GM18951 (cell line): ENCODE results near the gene CNKSR3.

Experiments
- POLR2A ChIP-seq: IDR thresholded peaks from 4 replicates; pipeline ENCODE4 v1.6.1; 2011; ENCODE audit warnings: mild to moderate bottlenecking; ENCODE audit not compliant: insufficient read length, insufficient read depth; ENCODE audit errors: extremely low read depth
- in situ Hi-C: fragments of 300-500 bp; cut with MboI; formaldehyde crosslinking; loops from one replicate; pipeline ENCODE4 v1.12.0; 2022; ENCODE audit warnings: low sequenced_read_pairs, mixed read lengths, inconsistent platforms; ENCODE audit not compliant: unreplicated experiment

Gene CNKSR3

DNA sequence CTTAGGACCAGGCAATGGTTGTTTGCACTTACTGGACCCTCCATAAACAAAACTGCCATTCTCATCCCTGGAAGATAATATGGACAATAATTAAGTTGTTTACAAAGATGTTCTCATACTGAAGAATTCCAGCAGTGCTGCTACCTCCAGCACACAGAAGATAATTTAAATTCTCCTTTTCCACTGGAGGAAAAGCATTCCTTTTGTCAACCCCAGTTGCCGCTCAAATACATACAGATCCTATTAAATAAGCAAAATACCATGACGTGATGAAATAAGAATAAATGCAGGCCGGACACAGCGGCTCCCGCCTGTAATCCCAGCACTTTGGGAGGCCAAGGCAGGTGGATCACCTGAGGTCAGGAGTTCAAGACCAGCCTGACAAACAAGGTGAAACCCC, 99.4 kb downstream of the CNKSR3 start:
- TF ChIP-seq POLR2A: no peak
- in situ Hi-C loops: no loop called here

DNA sequence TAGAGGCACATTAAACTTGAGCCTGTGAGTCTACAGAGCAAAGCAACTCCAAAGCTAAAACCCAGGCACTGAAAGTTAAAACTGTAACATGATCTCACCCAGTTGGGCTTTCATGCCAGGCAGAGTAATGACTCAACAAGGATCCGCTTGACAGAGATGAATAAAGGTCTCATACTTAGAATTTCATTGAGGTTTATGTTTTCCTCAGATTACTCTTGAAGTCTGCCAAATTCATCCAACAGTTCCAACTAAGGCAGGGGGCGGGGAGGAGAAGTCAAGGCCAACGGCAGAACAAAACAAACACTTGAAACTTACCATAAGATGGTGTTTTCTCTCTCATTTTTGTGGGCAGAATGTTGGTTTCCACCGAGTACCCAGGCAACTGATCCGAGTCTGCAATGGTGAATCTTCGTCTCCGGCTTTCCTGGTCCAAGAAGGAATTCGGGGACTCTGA, 99.8 kb downstream of the CNKSR3 start:
- in situ Hi-C loops: no loop called here
- TF ChIP-seq POLR2A: no peak

DNA sequence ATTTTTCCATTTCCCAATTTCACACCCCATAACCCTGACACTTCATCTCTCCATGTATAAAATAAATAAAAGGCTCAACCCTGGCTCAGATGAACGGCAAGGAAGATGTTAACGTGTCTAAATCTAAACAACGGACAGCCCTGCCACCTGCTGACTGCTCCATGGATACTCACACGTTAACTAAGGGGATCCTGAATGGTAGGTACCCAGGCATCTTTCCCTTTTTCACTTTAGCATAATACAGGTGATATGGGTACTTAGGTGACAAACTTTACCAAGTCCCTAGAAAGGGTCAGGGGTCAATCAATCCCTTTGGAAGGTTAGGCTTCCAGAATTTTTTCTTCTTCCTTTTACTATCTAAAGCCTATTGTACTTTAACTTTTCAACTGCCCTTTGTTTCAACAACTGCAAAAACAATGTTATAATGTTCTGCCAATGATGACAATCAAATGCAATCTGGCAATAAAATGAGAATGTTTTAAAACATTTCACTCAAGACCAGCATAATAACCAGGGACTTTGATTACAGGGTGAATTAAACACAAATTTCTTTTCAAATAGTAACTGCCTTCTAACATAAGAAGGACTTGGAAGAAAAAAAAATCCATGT, 101.5 kb downstream of the CNKSR3 start:
- in situ Hi-C loops: no loop called here
- no peak for TF ChIP-seq POLR2A

DNA sequence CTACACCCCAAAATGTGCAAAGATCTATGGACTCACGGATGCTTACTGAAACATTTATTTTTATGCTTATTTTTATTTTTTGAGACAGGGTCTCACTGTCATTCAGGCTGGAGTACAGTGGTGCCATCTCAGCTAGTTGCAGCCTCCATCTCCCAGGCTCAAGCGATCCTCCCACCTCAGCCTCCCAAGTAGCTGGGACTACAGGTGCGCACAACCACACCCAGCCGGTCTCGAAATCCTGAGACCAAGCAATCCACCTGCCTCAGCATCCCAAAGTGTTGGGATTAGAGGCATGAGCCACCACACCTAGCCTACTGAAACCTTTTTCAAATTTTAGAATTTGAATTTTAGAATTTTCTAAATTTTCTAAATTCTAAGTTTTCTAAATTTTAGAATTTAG, 103.0 kb downstream of the CNKSR3 start:
- in situ Hi-C loops: no loop called here
- TF ChIP-seq POLR2A: no peak

DNA sequence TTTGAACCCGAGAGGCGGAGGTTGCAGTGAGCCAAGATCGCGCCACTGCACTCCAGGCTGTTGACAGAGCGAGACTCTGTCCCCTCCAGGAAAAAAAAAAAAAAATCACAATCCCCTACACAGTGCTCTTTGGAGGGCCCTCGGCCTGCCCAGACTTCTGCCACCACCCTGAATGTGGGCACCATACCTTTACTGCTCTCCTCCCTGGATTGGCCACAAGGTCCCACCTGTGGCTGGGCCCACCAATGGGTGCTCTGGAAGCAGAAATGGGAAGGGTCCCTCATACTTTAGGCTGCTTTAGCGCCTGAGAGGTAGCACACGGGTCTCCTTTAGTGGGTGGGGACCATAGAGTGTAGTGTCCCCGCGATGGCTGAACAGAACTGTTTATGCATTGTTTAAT, 103.6 kb downstream of the CNKSR3 start:
- no peak for TF ChIP-seq POLR2A
- in situ Hi-C loops: no loop called here

DNA sequence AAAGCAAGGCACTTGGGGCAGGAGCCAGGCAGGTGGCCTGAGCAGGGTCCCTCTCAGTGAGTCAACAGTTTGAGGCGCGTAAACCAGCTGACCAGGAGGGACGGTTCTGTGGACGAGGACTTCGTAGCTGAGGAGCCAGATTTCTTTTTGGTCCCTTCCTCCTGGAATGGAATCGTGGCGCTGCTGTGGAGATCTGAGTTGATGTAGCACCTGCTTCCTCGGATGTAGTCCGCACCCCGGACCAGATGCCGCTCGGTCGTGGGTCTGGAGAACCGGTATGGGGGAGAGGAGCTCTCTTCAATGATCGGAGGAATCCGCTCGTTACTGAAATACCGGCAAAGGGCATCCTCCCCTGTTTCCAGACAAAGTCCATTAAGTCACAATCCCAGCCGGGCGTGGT, 104.2 kb downstream of the CNKSR3 start:
- in situ Hi-C loops: no loop called here

DNA sequence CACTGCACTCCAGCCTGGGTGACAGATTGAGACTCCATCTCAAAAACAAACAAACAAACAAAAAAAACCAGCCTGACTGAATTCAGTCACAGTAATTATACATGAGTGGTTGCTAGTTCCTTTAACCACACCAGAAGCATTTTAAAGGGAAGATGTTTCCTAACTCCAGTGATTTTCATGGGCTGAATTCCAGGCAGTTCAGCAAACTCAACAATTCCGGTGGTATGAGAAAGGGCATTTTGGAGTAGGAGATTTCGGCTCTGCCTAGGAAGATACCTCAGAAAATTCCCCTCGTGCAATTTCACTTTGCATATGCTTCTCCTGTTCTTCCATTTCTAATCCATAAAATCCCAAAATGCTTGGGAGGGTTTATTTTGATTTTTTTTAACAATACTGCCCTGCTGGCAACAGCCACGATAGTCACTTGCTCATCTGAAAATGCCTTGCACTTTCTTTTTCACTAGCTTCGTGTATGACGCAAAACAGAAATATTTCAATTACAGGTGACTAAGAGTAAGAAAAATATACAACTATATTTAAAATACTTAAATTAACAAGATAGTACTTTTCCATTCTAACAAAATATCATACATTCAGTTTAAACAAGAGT, 105.6 kb downstream of the CNKSR3 start:
- TF ChIP-seq POLR2A: no peak
- in situ Hi-C loops: no loop called here

More for the DNA sequence above, 104.2 kb downstream of the CNKSR3 start:
- TF ChIP-seq POLR2A: no peak

DNA sequence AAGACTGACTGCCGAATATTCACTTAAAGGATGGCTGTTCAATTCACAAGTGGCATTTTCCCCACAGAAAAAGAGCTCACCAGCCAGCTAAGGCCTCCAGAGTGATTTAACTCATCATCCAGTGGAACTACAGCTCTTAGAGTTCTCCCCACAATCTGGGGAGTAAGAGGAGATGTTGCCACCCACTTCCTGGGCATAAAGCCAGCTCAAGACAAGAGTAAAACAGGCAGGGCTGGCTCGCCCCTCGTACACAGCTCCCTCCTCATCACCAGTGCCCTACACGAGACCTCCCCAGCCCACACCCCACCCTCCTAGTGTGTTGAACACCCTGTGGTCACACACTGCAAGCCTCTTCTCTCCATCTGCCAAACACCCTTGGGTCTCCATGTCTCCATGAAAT, 106.7 kb downstream of the CNKSR3 start:
- in situ Hi-C loops: no loop called here
- TF ChIP-seq POLR2A: no peak

DNA sequence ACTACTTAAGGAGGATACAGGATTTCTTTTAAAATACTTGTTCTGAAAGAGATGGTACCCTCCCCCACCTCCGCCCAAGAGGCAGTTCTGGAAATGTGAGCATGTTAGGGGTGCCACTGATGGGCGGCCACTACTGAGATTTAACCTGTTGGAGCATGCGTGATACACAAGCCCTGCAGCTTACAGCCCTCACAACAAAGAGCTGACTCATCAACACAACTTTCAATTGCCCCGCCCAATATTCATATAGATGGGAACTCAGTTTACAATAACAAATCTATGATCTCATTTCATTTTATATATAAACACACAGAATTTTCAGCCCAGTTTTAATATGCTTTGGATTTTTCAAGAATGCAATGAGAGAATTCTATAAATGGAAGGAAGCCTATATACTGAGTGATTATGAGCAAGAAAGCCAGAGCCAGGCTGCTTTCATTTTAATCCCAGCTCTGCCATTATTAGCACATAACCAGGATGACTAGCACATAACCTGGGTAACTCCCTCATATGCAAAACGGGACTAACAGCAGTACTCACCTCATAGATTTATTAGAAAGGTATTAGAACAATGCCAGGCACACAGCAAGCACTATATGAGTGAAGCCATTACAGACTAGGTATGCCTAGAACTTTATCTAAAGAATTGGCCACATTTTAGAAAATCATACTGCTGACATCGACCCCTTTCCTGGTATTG, 108.3 kb downstream of the CNKSR3 start:
- no peak for TF ChIP-seq POLR2A
- in situ Hi-C loops: no loop called here

DNA sequence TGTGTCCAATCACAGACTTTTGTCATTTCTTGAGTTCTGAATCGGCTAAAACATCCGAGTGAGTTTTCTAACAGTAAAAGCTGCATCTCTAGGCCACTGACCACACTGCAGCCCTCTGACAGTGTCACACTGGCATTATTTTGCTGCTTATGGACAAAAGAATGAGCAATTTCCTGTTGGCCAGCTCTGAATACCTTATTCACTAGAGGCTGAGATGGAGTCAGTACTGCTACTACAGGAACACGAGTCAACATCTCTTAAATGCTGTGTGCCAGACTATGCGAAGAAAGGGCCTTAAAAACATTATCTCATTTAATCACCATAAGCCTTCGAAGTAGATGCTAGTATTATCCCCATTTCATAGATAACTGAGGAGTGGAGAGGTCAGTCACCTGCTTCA, 111.4 kb downstream of the CNKSR3 start:
- in situ Hi-C loops: no loop called here
- no peak for TF ChIP-seq POLR2A

DNA sequence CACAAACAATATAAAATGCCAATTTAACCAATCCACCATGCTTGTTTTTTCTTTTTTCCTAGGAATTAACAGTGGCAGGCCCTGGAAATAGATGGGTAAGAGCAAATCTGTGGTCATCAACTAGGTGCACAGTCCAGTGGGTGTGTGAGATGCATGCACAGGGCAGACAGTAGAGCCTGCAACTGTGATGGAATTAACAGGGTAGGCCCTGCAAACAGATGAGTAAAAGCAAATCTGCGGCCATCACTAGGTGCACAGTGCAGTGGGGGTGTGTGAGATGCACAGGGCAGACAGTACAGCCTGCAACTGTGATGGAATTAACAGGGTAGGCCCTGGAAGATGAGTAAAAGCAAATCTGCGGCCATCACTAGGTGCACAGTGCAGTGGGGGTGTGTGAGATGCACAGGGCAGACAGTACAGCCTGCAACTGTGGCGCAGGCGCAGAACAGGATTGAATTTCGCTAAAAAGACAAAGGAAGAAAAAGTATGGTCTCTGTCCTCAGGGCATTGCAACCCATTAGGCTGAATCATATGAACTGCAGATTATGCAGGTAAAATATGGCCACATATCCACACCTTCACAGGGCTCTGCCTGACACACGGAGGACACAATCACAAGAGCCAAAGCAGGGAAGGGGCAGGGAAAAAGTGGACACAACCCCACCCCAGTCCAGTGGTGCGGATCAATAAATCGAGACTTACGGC, 112.8 kb downstream of the CNKSR3 start:
- in situ Hi-C loops: no loop called here
- no peak for TF ChIP-seq POLR2A

DNA sequence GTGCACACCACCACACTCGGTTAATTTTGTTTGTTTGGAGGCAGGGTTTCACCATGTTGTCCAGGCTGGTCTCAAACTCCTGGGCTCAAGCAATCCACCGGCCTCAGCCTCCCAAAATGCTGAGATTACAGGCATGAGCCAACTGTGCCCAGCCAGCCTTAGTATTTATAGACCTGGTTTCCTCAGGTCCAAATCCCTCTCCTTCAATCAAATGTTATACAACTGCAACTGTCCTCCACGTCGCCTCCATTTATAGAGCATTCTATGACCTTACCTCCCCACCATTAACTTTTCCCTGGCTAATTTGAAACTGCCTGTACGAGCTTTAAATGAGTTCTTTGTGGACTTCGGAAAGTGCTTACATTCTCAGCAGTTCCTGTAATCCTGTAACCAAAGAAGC, 114.6 kb downstream of the CNKSR3 start:
- in situ Hi-C loops: no loop called here
- TF ChIP-seq POLR2A: no peak

DNA sequence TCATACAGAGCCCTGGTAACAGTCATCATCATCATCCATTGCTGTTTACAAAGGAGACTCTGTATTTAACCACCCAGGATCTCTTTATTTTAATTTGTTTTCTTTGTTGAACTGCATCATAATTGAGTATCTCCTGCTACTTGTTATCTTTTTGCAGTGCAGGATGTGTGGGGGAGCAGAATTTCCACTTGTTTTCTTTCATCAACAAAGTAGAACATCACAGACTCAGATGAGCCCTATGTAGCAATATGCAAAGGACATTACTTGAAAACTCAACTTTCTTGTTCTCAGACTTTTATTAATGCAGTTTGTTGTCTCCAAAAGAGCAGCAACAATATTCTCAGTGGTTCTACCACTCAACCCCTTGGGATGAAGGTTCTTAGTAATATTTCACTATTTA, 115.2 kb downstream of the CNKSR3 start:
- TF ChIP-seq POLR2A: no peak
- in situ Hi-C loops: no loop called here
